ENCODE data around the gene MAS1.
"Not testable (repeated sequence)": the region's sequence is repeated elsewhere in the genome, so short reads cannot be mapped to it uniquely, and the experiment has no call there.

The MAS1 gene

DNA sequence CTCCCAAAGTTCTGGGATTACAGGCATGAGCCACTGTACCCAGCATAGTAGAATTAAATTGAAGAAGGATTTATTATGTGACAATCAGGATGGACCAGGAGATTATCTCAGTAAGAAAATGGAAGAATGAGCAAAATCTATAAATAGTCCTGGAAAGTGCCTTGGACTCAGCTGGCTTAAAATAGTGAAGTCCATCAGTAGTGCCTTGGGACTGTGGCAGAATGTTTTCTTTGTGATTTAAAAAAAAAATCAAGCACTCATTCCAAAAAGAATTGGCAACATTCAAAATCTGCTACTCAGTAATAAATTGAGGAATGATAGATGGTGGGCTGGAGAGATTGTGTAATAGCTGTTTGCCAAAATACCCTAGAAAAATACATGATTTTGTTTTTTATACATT is 37.0 kb upstream of the MAS1 start:
- ChIA-PET POLR2A (interaction anchor here (0.8 kb wide), 1 partner anchor 64 kb away, joined by 3 read pairs; the partner anchor contains the start of gene TCP1), CTCF (interaction anchor here (0.9 to 6.2 kb wide), 8 partner anchors 9 to 603 kb away, joined by 3 to 46 read pairs (median 4); partner anchors contain the start of gene SOD2)
- no peak for DNase-seq (ENCODE audit: low read depth, low spot score)
- no peak overlapping the region for H3K4me3 ChIP-seq (ENCODE audit: low read depth, low read length)
- TF ChIP-seq, protein P1, sequence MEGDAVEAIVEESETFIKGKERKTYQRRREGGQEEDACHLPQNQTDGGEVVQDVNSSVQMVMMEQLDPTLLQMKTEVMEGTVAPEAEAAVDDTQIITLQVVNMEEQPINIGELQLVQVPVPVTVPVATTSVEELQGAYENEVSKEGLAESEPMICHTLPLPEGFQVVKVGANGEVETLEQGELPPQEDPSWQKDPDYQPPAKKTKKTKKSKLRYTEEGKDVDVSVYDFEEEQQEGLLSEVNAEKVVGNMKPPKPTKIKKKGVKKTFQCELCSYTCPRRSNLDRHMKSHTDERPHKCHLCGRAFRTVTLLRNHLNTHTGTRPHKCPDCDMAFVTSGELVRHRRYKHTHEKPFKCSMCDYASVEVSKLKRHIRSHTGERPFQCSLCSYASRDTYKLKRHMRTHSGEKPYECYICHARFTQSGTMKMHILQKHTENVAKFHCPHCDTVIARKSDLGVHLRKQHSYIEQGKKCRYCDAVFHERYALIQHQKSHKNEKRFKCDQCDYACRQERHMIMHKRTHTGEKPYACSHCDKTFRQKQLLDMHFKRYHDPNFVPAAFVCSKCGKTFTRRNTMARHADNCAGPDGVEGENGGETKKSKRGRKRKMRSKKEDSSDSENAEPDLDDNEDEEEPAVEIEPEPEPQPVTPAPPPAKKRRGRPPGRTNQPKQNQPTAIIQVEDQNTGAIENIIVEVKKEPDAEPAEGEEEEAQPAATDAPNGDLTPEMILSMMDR (IDR thresholded peaks at IDR 0.05; ENCODE audit: insufficient read depth, low read length, missing control alignments), result no peak

DNA sequence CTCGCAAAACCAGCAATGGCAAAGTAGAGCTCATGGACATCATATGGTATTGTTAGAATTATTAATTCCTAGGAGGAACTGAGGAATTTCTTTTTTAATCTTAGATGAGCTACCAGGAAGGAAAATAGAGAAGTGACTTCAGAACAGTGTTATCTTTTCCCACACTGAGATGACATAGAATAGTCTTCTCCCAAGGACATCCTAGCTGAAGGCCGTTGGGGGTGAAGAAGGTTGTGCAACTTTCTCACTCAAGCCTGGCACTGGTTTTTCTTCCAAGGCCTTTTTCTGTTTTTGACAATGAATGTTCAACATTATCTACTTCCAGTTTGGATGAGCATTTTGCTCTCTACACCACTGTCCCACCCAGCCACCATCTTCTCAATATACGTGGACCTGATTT is 35.8 kb upstream of the MAS1 start:
- no peak overlapping the region for H3K4me3 ChIP-seq (ENCODE audit: low read depth, low read length)
- ChIA-PET CTCF (interaction anchor here (0.7 to 6.2 kb wide), 8 partner anchors 8 to 233 kb away, joined by 3 to 46 read pairs (median 4); partner anchors contain the start of gene SOD2), POLR2A (no interaction called here)
- TF ChIP-seq, protein P1 (IDR thresholded peaks at IDR 0.05; ENCODE audit: insufficient read depth, low read length, missing control alignments), result no peak
- no peak for DNase-seq (ENCODE audit: low read depth, low spot score)

DNA sequence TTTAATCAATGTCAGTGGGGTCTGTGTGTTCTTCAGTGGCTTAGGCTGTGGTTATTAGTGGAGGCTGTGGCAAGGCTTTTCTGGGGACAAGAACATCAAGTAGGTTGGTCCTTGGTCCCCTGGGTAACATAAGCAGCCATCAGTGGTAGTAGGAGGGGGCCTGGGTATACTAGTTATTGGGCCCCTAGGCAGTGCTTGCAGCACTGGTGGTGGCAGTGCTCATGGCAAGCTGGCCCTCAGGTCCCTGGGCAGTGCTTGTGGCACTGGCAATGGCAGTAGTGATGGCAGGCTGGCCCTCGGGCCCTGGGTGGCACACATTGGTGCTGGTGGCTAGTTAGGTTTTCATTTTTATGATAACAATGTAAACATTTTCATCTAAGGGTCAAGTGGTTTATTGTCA is 32.5 kb upstream of the MAS1 start:
- ChIA-PET POLR2A (no interaction called here), CTCF (no interaction called here)
- DNase-seq (ENCODE audit: low read depth, low spot score), result no peak
- TF ChIP-seq, protein P1 (IDR thresholded peaks at IDR 0.05; ENCODE audit: insufficient read depth, low read length, missing control alignments), result no peak
- H3K4me3 ChIP-seq (ENCODE audit: low read depth, low read length), result no peak overlapping the region

DNA sequence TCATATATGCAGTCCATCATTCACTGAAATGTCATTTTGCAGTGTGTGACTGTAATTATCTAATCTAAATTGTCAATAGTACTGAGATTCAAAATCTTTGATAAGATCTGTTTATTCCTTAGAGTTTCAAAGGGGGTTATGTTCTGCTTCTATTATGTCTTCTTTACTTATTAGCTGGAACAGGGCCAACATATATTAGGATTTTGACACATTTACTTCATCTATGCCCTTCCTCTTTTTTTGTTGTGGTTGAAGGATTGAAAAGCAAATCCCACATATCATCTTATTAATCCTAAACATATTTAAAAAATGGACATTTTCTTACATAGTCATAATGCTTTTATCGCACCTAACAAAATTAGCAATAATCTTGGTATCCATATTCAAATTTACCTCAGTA is 30.3 kb upstream of the MAS1 start:
- DNase-seq (ENCODE audit: low read depth, low spot score), result no peak
- CTCF ChIA-PET, result interaction anchor here (13.2 kb wide), 1 partner anchor 82 kb away, joined by 240 read pairs; no protein-coding TSS in a partner anchor

DNA sequence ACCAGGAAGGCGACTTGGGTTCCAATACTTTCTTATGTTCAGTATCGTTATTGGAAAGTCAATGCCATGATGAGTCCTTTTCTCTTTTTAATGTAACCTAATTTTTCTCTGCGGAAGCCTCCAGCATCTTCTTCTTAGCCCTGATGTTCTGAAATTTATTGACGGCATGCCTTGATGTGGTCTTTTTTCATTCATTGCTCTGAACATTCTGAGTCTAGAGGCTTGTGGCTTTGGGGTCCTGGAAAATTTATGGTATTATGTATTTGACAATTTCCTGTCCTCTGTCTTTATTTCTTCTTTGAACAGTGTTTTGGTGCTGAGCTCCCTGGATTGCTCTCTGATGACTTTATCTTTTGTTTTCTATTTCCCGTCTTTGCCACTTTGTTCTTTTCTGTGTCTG is 28.7 kb upstream of the MAS1 start:
- DNase-seq (ENCODE audit: low read depth, low spot score), result no peak
- POLR2A ChIA-PET, result no interaction called here
- CTCF ChIA-PET, result interaction anchor here (1.1 to 13.2 kb wide), 4 partner anchors 8 to 80 kb away, joined by 3 to 240 read pairs (median 15); no protein-coding TSS in a partner anchor
- H3K4me3 ChIP-seq (ENCODE audit: low read depth, low read length), result no peak overlapping the region
- TF ChIP-seq, protein P1 (IDR thresholded peaks at IDR 0.05; ENCODE audit: insufficient read depth, low read length, missing control alignments), result no peak

More for the DNA sequence above, 30.3 kb upstream of the MAS1 start:
- H3K4me3 ChIP-seq (ENCODE audit: low read depth, low read length), result no peak overlapping the region
- POLR2A ChIA-PET, result no interaction called here
- TF ChIP-seq, protein P1 (IDR thresholded peaks at IDR 0.05; ENCODE audit: insufficient read depth, low read length, missing control alignments), result no peak

DNA sequence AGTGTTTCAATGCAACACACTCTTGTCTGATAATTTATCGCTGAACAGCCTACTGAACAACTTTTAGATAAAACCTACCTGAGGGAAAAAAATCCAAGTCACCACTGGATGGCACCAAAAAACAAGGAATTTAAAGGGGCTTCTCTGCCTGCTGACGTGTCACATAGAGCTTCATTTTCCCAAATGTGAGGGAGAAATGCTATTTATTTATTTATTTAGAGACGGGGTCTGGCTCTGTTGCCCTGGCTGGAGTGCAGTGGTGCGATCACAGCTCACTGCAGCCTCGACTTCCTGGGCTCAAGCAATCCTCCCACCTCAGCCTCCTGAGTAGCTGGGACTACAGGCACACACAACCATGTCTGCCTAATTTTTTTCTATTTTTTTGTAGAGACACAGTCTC is 27.4 kb upstream of the MAS1 start:
- CTCF ChIA-PET, result interaction anchor here (0.7 to 13.2 kb wide), 37 partner anchors 9 to 597 kb away, joined by 3 to 240 read pairs (median 4); no protein-coding TSS in a partner anchor
- peak; percentile 12 for DNase-seq (ENCODE audit: low read depth, low spot score)
- TF ChIP-seq, protein P1 (IDR thresholded peaks at IDR 0.05; ENCODE audit: insufficient read depth, low read length, missing control alignments), result peak; percentile 22
- POLR2A ChIA-PET; H3K4me3 ChIP-seq (ENCODE audit: low read depth, low read length): not testable (repeated sequence)

Data from AG04449 (cell line).